ENCODE results near the gene LRFN3. TPM values are rescaled to one million over a fixed set of nuclear protein-coding genes. Genes with fewer than 3 reads are reported as not detected.

Gene LRFN3
- total and polyA plus RNA-seq, 10 of the 15 experiments (the other 5 are each of a cell fraction or from before 2014, with no cell fraction given): 0.02 to 7.3 (median 2.0) TPM; not detected in 1

DNA sequence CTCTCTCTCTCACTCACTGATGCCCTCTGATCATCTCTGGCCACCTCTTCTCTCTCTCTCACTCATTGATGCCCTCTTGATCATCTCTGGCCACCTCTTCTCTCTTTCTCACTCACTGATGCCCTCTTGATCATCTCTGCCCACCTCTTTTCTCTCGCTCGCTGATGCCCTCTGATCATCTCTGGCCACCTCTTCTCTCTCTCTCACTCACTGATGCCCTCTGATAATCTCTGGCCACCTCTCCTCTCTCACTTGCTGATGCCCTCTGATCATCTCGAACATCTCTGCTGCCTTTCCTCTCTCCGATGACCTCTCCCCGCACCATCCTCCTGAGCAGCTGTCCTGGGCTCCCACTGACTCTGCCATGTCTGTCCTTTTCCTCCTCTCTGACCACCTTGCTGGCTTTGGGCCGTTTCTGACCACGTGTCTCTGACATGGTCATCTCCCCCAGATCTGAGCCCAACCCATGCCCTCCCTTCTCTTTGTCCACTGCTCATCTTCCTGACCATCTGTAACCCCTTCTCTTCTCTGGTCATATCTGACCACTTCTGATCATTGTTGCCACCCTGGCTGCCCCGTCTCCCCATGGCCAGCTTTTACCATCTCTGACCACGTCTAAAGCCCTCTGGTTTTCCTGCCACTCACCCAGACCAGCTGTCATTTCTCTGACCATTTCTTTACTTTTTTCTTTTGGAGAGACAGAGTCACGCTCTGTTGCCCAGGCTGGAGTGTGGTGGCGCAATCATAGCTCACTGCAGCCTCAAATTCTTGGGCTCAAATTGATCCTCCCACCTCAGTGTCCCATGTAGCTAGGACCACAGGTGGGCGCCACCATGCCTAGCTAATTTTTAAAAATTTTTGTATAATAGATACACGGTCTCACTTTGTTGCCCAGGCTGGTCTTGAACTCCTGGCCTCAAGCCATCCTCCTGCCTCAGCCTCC lies 2.4 kb downstream of the LRFN3 start:
- Histone ChIP-seq H3K4me3 (no peak overlapping the region), H3K36me3 (ENCODE audit: control insufficient read depth in 2 of 2, insufficient read depth in 2 of 2, low read length in 1 of 2) (no peaks in the 10 kb centered on the region), H3K79me2 (ENCODE audit: control insufficient read depth, insufficient read depth, low read length) (no peaks in the 10 kb centered on the region), H3K27ac (ENCODE audit: control insufficient read depth, insufficient read depth) (no peak overlapping the region), H3K4me1 (ENCODE audit: control insufficient read depth, insufficient read depth, low read length) (no peaks in the 10 kb centered on the region), H3K4me2 (ENCODE audit: control insufficient read depth, insufficient read depth) (no peak overlapping the region), H3K9me3 (replicated peaks; ENCODE audit: control insufficient read depth, insufficient read depth, low read length) (no peaks in the 10 kb centered on the region), H3K27me3 (replicated peaks in 1 of 2; ENCODE audit: control insufficient read depth in 2 of 2, insufficient read depth in 2 of 2, low read length in 1 of 2) (no peaks in the 10 kb centered on the region; a peak in 1 of 4 replicates), H4K20me1 (ENCODE audit: control insufficient read depth, insufficient read depth) (no peaks in the 10 kb centered on the region), H2AFZ (ENCODE audit: control insufficient read depth, low read depth, low read length) (no peak overlapping the region), H3K9ac (ENCODE audit: control insufficient read depth, insufficient read depth, low read length) (no peak overlapping the region)
- WGBS (ENCODE audit: insufficient coverage, insufficient replicate concordance, low lambda C conversion rate, missing lambda C conversion rate): 55% methylated on average over 13 of the region's 13 CpGs
- intact Hi-C loops (cut with micrococcal nuclease; ENCODE audit: unreplicated experiment) (no loop called here), in situ Hi-C loops (cut with MboI) (no loop called here)
- FAIRE-seq: no peak
- no peak for TF ChIP-seq CREB1 (IDR thresholded peaks at IDR 0.05; ENCODE audit: low read depth)
- 0 out of 2 replicates have a peak, but pooled peaks have one; percentile 9 for TF ChIP-seq RAD21 (IDR thresholded peaks at IDR 0.05; ENCODE audit: insufficient read depth, low read depth, low read length)
- POLR2A ChIA-PET: interaction anchor here (0.6 kb wide), 1 partner anchor 15 kb away, joined by 3 read pairs; no protein-coding TSS in a partner anchor
- SMC1A ChIA-PET (ENCODE audit: uncharacterized antibody, unreplicated experiment): no interaction called here
- BruUV-seq (replicated peaks): no TSS peak
- ATAC-seq: no peak
- RAD21 ChIA-PET (ENCODE audit: unreplicated experiment): no interaction called here
- no peak for DNase-seq (ENCODE audit: low read depth, low spot score)
- CTCF ChIA-PET: interaction anchor here (0.6 kb wide), 1 partner anchor 21 kb away, joined by 3 read pairs; no protein-coding TSS in a partner anchor

DNA sequence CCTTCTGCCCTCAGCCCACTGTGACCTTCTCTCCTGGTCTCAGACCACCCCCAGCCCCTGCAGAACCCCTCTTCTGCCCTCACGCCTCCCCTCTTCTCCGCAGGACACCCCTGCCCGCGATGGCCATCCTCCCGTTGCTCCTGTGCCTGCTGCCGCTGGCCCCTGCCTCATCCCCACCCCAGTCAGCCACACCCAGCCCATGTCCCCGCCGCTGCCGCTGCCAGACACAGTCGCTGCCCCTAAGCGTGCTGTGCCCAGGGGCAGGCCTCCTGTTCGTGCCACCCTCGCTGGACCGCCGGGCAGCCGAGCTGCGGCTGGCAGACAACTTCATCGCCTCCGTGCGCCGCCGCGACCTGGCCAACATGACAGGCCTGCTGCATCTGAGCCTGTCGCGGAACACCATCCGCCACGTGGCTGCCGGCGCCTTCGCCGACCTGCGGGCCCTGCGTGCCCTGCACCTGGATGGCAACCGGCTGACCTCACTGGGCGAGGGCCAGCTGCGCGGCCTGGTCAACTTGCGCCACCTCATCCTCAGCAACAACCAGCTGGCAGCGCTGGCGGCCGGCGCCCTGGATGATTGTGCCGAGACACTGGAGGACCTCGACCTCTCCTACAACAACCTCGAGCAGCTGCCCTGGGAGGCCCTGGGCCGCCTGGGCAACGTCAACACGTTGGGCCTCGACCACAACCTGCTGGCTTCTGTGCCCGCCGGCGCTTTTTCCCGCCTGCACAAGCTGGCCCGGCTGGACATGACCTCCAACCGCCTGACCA lies 3.3 kb downstream of the LRFN3 start:
- no peak for DNase-seq (ENCODE audit: low read depth, low spot score)
- no peaks in the 10 kb centered on the region for H3K36me3 ChIP-seq (ENCODE audit: control insufficient read depth in 2 of 2, insufficient read depth in 2 of 2, low read length in 1 of 2)
- no peak overlapping the region for H3K4me2 ChIP-seq (ENCODE audit: control insufficient read depth, insufficient read depth)
- no peak for ATAC-seq
- in situ Hi-C loops (cut with MboI): no loop called here
- SMC1A ChIA-PET (ENCODE audit: uncharacterized antibody, unreplicated experiment): no interaction called here
- BruUV-seq (replicated peaks): no TSS peak
- H3K4me1 ChIP-seq (ENCODE audit: control insufficient read depth, insufficient read depth, low read length): no peaks in the 10 kb centered on the region
- H3K27me3 ChIP-seq (replicated peaks in 1 of 2; ENCODE audit: control insufficient read depth in 2 of 2, insufficient read depth in 2 of 2, low read length in 1 of 2): no peaks in the 10 kb centered on the region; a peak in 1 of 4 replicates
- H3K27ac ChIP-seq (ENCODE audit: control insufficient read depth, insufficient read depth): no peak overlapping the region
- POLR2A ChIA-PET: no interaction called here
- H3K79me2 ChIP-seq (ENCODE audit: control insufficient read depth, insufficient read depth, low read length): no peaks in the 10 kb centered on the region
- FAIRE-seq: no peak
- H4K20me1 ChIP-seq (ENCODE audit: control insufficient read depth, insufficient read depth): no peaks in the 10 kb centered on the region
- intact Hi-C loops (cut with micrococcal nuclease; ENCODE audit: unreplicated experiment): no loop called here
- no peak overlapping the region for H3K9ac ChIP-seq (ENCODE audit: control insufficient read depth, insufficient read depth, low read length)
- CTCF ChIA-PET: no interaction called here
- H3K9me3 ChIP-seq (replicated peaks; ENCODE audit: control insufficient read depth, insufficient read depth, low read length): no peaks in the 10 kb centered on the region
- H2AFZ ChIP-seq (ENCODE audit: control insufficient read depth, low read depth, low read length): no peak overlapping the region
- RAD21 ChIA-PET (ENCODE audit: unreplicated experiment): no interaction called here
- no peak overlapping the region for H3K4me3 ChIP-seq
- WGBS (ENCODE audit: insufficient coverage, insufficient replicate concordance, low lambda C conversion rate, missing lambda C conversion rate): 93% methylated on average over 37 of the region's 55 CpGs
- TF ChIP-seq HDAC2 (IDR thresholded peaks at IDR 0.05) (no peak), PRDM15 (CRISPR knock-in tag; IDR thresholded peaks at IDR 0.05) (no peak), CHD4 (IDR thresholded peaks at IDR 0.05) (no peak), MEF2B (IDR thresholded peaks at IDR 0.05; ENCODE audit: partially characterized antibody, poor library complexity, severe bottlenecking) (no peak), TCF3 (IDR thresholded peaks at IDR 0.05; ENCODE audit: borderline replicate concordance, insufficient read depth, low read depth, low read length) (no peak), NFXL1 (IDR thresholded peaks at IDR 0.05; ENCODE audit: borderline replicate concordance) (no peak), MTA3 (IDR thresholded peaks at IDR 0.05; ENCODE audit: borderline replicate concordance, low read length) (no peak)
- TF ChIP-seq, protein P1, sequence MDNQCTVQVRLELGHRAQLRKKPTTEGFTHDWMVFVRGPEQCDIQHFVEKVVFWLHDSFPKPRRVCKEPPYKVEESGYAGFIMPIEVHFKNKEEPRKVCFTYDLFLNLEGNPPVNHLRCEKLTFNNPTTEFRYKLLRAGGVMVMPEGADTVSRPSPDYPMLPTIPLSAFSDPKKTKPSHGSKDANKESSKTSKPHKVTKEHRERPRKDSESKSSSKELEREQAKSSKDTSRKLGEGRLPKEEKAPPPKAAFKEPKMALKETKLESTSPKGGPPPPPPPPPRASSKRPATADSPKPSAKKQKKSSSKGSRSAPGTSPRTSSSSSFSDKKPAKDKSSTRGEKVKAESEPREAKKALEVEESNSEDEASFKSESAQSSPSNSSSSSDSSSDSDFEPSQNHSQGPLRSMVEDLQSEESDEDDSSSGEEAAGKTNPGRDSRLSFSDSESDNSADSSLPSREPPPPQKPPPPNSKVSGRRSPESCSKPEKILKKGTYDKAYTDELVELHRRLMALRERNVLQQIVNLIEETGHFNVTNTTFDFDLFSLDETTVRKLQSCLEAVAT (IDR thresholded peaks at IDR 0.05): no peak

Data from GM12878 (cell line).